GM21528 (cell line): Measurements from ENCODE around the gene PTGDR.
A peak's percentile ranks its signal among the peaks of the same experiment; 100 is the strongest.

ENCODE experiments used
- ATAC-seq: cut with Tn5 transposase; IDR thresholded peaks from one replicate; pipeline ENCODE4 v1.9.1; 2021; ENCODE audit warnings: mild to moderate bottlenecking, moderate library complexity; ENCODE audit not compliant: unreplicated experiment, low FRiP score

The PTGDR gene

DNA sequence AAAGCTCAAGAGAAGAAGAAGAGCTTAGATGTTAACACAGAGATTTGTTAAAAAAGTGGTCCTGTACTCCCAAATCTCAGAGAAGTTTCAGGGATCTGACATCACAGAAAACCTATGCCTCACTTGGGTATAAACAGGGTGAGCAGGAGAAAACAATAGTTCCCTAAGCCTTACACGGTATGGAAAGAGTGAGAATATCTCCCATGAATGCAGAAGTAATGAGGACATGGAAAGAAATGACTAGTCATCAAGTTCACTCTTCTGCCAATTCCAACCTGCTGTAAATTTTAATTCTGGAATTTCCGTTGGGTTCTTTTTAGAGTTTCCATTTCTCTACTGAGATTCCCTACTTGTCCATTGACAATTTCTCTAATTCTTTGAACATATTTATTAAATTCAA lies 40.4 kb downstream of the PTGDR start:
- no peak for ATAC-seq

DNA sequence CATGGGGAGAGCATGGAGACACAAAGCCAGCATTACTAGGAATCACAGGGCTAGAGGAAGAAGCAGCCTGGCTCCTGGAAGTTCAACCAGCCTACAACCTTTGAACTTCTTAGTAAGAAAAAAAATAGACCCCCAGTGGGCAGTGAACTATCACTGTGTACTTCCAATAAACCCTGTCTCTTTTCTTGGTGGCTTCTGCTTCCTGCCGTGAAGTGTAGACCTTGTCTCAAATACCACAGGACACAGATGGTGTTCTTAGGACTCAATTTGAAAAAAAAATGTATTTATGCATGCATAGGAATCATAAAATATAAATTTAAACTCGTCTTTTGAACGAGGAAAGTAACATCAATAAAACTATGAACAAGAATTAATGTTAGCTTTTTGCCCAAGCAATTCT lies 43.0 kb downstream of the PTGDR start:
- ATAC-seq, result no peak

DNA sequence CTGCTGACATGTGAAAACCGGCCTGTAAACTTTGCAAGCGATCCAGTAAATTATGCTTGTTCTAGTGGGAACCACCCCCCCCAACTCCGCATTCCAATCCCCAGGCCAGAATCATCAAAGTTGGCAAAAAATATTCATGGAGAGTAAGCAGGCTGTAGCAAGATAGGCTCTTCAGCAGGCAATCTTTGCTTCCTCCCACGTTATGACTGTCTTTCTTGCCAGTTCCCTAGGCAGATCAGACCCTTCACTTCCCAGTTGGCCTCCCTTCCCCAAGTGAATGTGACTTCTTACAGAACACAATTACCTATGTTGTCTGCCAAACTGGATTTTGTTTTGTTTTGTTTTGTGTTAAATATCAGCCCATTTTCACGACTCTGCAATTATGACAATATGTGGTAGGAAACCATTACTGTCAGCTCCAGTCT lies 45.4 kb downstream of the PTGDR start:
- ATAC-seq, result no peak

DNA sequence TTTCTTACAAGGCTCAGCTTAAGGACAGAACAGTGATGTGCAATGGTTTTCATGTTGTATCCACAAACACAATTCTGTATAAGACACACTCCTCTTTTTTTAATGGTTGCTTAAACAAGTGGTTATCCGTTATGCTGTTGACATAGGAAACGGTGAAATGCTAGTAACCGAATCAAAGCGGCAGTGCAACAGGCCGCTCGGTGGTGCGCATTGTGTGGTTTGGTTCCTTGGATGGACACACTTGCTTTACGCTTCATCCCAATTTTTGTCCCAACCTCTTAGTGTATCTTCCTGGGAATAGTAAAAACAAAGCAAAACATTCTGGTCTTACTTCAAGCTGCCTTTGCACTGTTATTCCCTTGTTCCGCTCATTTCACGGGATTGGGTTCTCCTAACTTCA lies 46.0 kb downstream of the PTGDR start:
- no peak for ATAC-seq

DNA sequence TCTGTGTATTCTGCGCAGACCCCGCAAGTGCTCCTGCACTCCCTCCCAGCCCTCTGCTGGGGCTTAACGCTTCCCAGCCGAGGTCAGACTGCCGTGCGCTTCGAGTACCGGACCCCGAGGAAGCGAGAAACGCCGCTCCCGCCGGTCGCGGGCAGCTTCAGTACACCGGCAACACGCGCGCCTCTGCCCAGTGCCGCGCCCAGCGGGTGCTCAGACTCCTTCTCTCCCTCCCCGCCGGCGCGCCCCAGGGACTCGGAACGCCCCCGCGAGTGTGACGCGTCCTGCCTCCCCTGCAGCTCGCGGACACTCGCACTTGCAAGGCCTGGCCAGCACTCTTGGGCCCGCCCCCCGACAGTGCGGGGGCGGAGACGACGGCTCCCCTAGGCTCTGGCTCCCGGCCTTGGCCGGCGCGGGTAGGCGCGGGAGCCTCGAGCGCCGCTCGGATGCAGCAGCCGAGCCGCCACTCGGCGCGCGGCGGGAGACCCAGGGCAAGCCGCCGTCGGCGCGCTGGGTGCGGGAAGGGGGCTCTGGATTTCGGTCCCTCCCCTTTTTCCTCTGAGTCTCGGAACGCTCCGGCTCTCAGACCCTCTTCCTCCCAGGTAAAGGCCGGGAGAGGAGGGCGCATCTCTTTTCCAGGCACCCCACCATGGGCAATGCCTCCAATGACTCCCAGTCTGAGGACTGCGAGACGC lies 46.6 kb downstream of the PTGDR start, which contains the start of gene PTGER2:
Gene PTGER2 (plus strand): TSS at position 410 of the 692 bp plus-strand sequence. CDS start 237 bp downstream, at position 647.
- peak; percentile 38 for ATAC-seq

DNA sequence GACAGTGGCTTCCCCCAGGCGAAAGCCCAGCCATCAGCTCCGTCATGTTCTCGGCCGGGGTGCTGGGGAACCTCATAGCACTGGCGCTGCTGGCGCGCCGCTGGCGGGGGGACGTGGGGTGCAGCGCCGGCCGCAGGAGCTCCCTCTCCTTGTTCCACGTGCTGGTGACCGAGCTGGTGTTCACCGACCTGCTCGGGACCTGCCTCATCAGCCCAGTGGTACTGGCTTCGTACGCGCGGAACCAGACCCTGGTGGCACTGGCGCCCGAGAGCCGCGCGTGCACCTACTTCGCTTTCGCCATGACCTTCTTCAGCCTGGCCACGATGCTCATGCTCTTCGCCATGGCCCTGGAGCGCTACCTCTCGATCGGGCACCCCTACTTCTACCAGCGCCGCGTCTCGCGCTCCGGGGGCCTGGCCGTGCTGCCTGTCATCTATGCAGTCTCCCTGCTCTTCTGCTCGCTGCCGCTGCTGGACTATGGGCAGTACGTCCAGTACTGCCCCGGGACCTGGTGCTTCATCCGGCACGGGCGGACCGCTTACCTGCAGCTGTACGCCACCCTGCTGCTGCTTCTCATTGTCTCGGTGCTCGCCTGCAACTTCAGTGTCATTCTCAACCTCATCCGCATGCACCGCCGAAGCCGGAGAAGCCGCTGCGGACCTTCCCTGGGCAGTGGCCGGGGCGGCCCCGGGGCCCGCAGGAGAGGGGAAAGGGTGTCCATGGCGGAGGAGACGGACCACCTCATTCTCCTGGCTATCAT lies 47.3 kb downstream of the PTGDR start:
- peak; percentile 34 for ATAC-seq

DNA sequence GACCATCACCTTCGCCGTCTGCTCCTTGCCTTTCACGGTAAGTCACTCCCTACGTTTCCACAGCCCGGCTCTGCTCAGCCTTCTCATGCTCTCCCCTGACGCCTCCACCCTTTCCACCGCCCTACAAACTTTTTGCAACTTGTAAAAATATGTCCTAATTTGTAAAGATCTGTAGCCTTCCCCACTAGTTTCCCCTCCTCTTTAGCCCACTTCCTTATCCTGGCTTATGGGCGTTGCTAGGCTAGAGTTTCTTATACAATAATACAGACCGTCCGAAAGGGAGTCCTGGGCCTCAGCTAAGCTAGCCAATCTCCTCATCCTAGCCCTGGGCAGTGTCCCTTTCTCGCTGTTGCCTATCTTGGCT lies 47.8 kb downstream of the PTGDR start:
- peak; percentile 1 for ATAC-seq

DNA sequence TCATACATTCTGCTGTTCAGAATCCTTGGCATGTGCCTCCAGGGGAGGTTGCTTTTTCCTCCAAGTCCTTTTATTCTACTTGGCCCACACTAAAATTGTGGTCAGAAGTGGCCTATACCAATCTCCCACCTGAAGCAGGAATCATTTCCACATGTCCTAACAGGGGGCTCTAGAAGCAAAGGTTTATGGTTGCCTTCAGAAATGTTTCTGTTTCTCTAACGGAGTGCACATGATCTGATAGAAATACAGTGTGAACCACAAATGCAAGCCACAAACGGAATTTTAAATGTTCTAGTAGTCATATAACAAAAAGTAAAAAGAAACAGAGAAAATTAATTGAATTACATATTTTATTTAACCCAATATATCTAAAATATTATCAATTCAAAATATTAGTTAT lies 50.6 kb downstream of the PTGDR start:
- no peak for ATAC-seq

DNA sequence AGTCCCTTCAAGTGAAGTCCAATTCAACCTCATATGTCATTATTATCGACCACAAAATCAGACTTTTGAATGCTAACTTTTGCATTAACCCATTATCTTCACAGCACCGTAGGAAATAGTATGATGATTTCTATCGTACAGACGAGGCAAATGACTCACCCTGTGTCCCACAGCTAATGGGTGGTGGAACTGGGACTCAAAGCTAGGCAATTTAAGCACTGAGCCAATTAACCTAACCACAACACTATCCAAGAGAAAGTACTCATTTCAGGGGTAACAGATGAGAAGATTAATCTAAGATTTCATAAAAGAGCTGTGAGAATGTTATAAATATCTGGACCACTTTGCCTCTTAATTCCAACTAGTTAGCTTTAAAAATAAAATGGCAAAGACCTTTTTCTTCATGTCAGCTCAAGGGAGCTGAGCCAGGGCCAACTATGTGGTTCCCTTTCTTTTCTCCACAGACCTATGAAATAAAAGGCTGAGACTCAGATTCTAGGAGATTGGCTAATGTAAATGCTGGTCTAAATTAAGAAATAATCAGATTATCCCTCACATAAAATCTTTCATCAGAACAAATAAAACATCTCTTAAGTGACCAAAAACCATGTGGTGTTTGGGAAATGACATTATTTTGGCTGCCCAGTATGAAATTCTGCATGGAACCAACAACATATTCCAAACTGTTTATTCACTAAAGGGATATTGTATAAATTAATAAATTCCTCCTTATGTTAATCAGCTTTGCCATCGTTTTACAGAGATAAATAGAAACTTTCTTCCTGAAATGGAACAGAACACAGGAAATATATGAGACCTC lies 51.5 kb downstream of the PTGDR start:
- ATAC-seq, result no peak

DNA sequence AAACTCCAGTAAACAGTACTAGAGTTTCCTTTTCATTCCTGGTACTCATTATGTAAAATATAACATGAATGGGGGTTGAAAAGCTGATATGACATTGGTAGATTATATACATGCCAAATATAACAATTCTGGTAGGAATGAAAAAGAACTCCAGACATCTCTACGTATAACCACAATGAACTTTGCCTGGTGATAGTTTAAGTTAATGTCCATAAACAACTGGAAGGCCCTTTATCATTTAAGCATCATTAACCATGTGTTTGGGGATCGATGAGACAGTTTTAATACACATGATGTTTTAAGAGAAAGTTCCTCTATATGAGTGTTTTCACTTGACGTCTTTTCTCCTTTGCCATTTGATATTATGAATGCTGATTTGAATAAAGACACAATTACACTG lies 52.4 kb downstream of the PTGDR start:
- ATAC-seq, result no peak

DNA sequence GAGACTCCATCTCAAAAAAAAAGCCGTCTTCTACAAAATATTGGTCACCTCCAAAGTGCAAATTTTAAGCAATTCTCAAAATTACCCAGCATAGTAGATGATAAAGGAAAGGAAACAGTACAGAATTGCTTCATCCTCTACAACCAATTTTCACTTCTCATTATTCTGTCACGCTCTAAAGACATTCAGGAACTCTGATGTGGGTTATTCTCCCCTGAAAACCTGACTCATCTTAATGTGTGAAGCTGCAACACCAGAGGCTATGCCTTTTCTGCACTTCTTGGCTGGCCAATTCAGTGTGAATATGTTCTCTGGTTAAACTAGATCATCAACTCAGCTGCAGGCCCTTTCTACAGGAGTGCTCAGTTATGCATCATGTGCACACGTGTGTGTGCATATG lies 57.6 kb downstream of the PTGDR start:
- peak; percentile 93 for ATAC-seq

DNA sequence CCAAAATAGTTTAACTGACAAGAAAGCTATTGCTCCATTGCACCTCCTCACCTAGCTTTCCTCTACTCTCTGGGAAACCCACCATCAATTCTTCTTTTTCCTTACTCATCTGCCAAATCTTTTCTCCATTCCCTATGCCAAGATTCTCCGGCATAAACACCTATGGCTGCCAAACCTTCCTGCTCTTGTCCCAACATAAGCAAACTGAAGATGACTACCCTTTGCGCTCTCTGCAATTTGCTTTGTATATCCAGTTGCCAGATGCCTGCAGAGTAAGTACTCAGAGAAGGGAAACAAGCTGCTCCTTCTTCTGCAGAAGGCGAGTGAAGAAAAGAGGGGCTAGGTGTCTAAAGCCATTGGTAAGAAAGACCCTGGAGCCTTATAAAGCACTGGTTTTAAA lies 58.1 kb downstream of the PTGDR start:
- no peak for ATAC-seq
